SK-N-SH (cell line): Measurements from ENCODE around the gene DUSP28. TPM values are rescaled to one million over a fixed set of nuclear protein-coding genes. Genes with fewer than 3 reads are reported as not detected.

Experiments used
- CTCF ChIA-PET: fragments of 300-600, 350-600 bp; formaldehyde crosslinking; extraction: SDS; loops from one replicate; lab custom pipeline; 2021; lab: Yijun Ruan, JAX
- POLR2A ChIA-PET: fragments of 350-600 bp; sonication (Branson Sonifier 250); formaldehyde crosslinking; extraction: SDS; loops from one replicate; lab custom pipeline; 2020; ENCODE audit warnings: antibody characterized with exemption, inconsistent platforms; lab: Yijun Ruan, JAX
- DNase-seq: peaks from one replicate; pipeline ENCODE4 v3.0.0; 2012
- H2AFZ ChIP-seq: fragments of 200-600 bp; sonication (generic); 2 replicates; pipeline ENCODE4 v1.8.1; 2016; ENCODE audit warnings: antibody characterized with exemption, mild to moderate bottlenecking, low read depth
- H3F3A ChIP-seq: fragments of 200-600 bp; sonication (generic); replicated peaks from 2 replicates; pipeline ENCODE3; 2016; ENCODE audit warnings: antibody characterized with exemption, mild to moderate bottlenecking; ENCODE audit not compliant: insufficient read depth
- H3K27ac ChIP-seq, 2 experiments: fragments of 200-500 bp in 1 of 2; fragments of 200-600 bp in 1 of 2; sonication (Bioruptor generic) in 1 of 2; sonication (generic), shearing (Covaris generic) in 1 of 2; 2 replicates each; pipeline versions ENCODE4 v1.5.1 to v1.6.1; 2014 to 2016; ENCODE audit warnings: low read depth in 2 of 2, inconsistent platforms in 1 of 2, low read length in 1 of 2, mild to moderate bottlenecking in 1 of 2, mixed read lengths in 1 of 2
- H3K27me3 ChIP-seq: fragments of 200-600 bp; sonication (generic), shearing (Covaris generic); 2 replicates; pipeline ENCODE4 v1.6.1; 2016; ENCODE audit warnings: mixed run types; ENCODE audit not compliant: insufficient read depth
- H3K36me3 ChIP-seq, 2 experiments: fragments of 200-500 bp in 1 of 2; fragments of 200-600 bp in 1 of 2; sonication (Bioruptor generic) in 1 of 2; sonication (generic) in 1 of 2; replicated peaks in 1 of 2; 2 replicates each; pipeline versions ENCODE3 to v1.5.1; 2014 to 2016; ENCODE audit warnings: low read length in 1 of 2, mild to moderate bottlenecking in 1 of 2; ENCODE audit not compliant: insufficient read depth in 2 of 2, control insufficient read depth in 1 of 2
- H3K4me1 ChIP-seq, 2 experiments: fragments of 200-500 bp in 1 of 2; fragments of 200-600 bp in 1 of 2; sonication (Bioruptor generic) in 1 of 2; sonication (generic), shearing (Covaris generic) in 1 of 2; 2 replicates each; pipeline versions ENCODE4 v1.5.1 to v1.6.1; 2014 to 2016; ENCODE audit warnings: low read depth in 1 of 2, low read length in 1 of 2, mixed run types in 1 of 2; ENCODE audit not compliant: insufficient read depth in 2 of 2, control insufficient read depth in 1 of 2
- H3K4me2 ChIP-seq: fragments of 200-600 bp; sonication (generic), shearing (Covaris generic); 2 replicates; pipeline ENCODE4 v1.6.1; 2017; ENCODE audit warnings: mixed run types
- H3K4me3 ChIP-seq, 2 experiments: fragments of 200-500 bp in 1 of 2; fragments of 200-600 bp in 1 of 2; sonication (Bioruptor generic) in 1 of 2; sonication (generic), shearing (Covaris generic) in 1 of 2; 2 replicates each; pipeline versions ENCODE4 v1.5.1 to v1.8.1; 2014 to 2016; ENCODE audit warnings: low read depth in 2 of 2, inconsistent platforms in 1 of 2, low read length in 1 of 2, mild to moderate bottlenecking in 1 of 2, mixed read lengths in 1 of 2, moderate library complexity in 1 of 2
- H3K79me2 ChIP-seq: fragments of 200-600 bp; sonication (generic); 2 replicates; pipeline ENCODE4 v1.8.1; 2017; ENCODE audit warnings: mild to moderate bottlenecking; ENCODE audit not compliant: insufficient read depth
- H3K9ac ChIP-seq: fragments of 200-600 bp; sonication (generic); 2 replicates; pipeline ENCODE4 v1.6.1; 2017; ENCODE audit warnings: mixed run types
- H3K9me2 ChIP-seq: fragments of 200-600 bp; sonication (generic); 2 replicates; pipeline ENCODE4 v1.6.1; 2017; ENCODE audit warnings: mixed run types
- H3K9me3 ChIP-seq: fragments of 200-600 bp; sonication (generic); 2 replicates; pipeline ENCODE4 v1.6.1; 2017; ENCODE audit warnings: mixed run types, mild to moderate bottlenecking, moderate library complexity
- H4K20me1 ChIP-seq: fragments of 200-600 bp; sonication (generic); 2 replicates; pipeline ENCODE4 v1.6.1; 2017; ENCODE audit warnings: mild to moderate bottlenecking, mixed run types; ENCODE audit not compliant: insufficient read depth
- ELF1 ChIP-seq: IDR thresholded peaks from 2 replicates; pipeline ENCODE4 v1.4.0; 2012
- EP300 ChIP-seq, 2 experiments: IDR thresholded peaks; 2 replicates each; pipeline versions ENCODE4 v1.4.0 to v1.6.1; 2012; ENCODE audit warnings: borderline replicate concordance in 1 of 2, low read depth in 1 of 2, low read length in 1 of 2
- FOXM1 ChIP-seq: IDR thresholded peaks from 2 replicates; pipeline ENCODE4 v1.4.0; 2012; ENCODE audit warnings: low read depth, mild to moderate bottlenecking
- GABPA ChIP-seq: IDR thresholded peaks from 2 replicates; pipeline ENCODE4 v1.4.0; 2012; ENCODE audit warnings: low read depth, mild to moderate bottlenecking
- GATA2 ChIP-seq: sonication (generic); formaldehyde crosslinking; IDR thresholded peaks from 2 replicates; pipeline ENCODE4 v1.5.0; 2020; ENCODE audit warnings: mild to moderate bottlenecking, missing genetic modification reagents
- JUND ChIP-seq: IDR thresholded peaks from 2 replicates; pipeline ENCODE4 v1.4.0; 2012
- MEF2A ChIP-seq: IDR thresholded peaks from 2 replicates; pipeline ENCODE4 v1.4.0; 2012; ENCODE audit warnings: low read depth, borderline replicate concordance
- MXI1 ChIP-seq: IDR thresholded peaks from 2 replicates; pipeline ENCODE4 v1.6.1; 2012; ENCODE audit warnings: mild to moderate bottlenecking, low read depth, low read length, improper control_type of control experiment
- NRF1 ChIP-seq: IDR thresholded peaks from 2 replicates; pipeline ENCODE4 v1.6.1; 2012; ENCODE audit warnings: low read depth, mild to moderate bottlenecking, low read length
- PBX3 ChIP-seq: IDR thresholded peaks from 2 replicates; pipeline ENCODE4; 2012
- RAD21 ChIP-seq: IDR thresholded peaks from 2 replicates; pipeline ENCODE4 v1.6.1; 2012; ENCODE audit warnings: mild to moderate bottlenecking, low read length
- SIN3A ChIP-seq: IDR thresholded peaks from 2 replicates; pipeline ENCODE4 v1.6.1; 2012; ENCODE audit warnings: low read depth, mild to moderate bottlenecking, low read length, moderate library complexity, borderline replicate concordance
- TCF12 ChIP-seq: IDR thresholded peaks from 2 replicates; pipeline ENCODE4 v1.4.0; 2012
- USF1 ChIP-seq: IDR thresholded peaks from 2 replicates; pipeline ENCODE4 v1.4.0; 2012; ENCODE audit warnings: low read depth, borderline replicate concordance
- YY1 ChIP-seq: IDR thresholded peaks from 2 replicates; pipeline ENCODE4 v1.4.0; 2012; ENCODE audit warnings: low read depth, mild to moderate bottlenecking
- WGBS: methylation state at CpG from one replicate; pipeline ENCODE4 v1.1.6; 2017; ENCODE audit warnings: low lambda C conversion rate; 5-methylcytosine and 5-hydroxymethylcytosine counted together
- polyA plus RNA-seq, 3 experiments: library from polyadenylated mRNA; depleted of rRNA; stranded (reverse); fragments of >200 nt; gene quantifications; 2 replicates each; pipeline ENCODE4 v1.2.3, GENCODE V29; 2012
- TF ChIP-seq, protein P1 (sequence below): IDR thresholded peaks from 2 replicates; pipeline ENCODE4 v1.4.0; 2012; ENCODE audit warnings: low read depth
- TF ChIP-seq, protein P2 (sequence below): IDR thresholded peaks from 2 replicates; pipeline ENCODE4 v1.4.0; 2012; ENCODE audit warnings: low read depth, borderline replicate concordance
- TF ChIP-seq, protein P3 (sequence below): fragments of 150-350 bp; IDR thresholded peaks from 2 replicates; pipeline ENCODE4 v1.6.1; 2017; ENCODE audit warnings: antibody characterized with exemption, low read length, low read depth, borderline replicate concordance

The DUSP28 gene
- polyA plus RNA-seq, 1 of the 3 experiments (the other 2 are of a cell fraction), result 4.1 TPM

GRCh38 chr2:240573516-240574385 is 13.6 kb downstream of the DUSP28 start:
- ChIA-PET POLR2A (interaction anchor here (1.4 kb wide), 1 partner anchor 13 kb away, joined by 4 read pairs; no protein-coding TSS in a partner anchor), CTCF (interaction anchor here (1.5 kb wide), 1 partner anchor 13 kb away, joined by 3 read pairs; the partner anchor contains the start of gene CAPN10)
- H3K9me3 ChIP-seq, result no peaks in the 10 kb centered on the region
- H4K20me1 ChIP-seq, result 0 out of 2 replicates have a peak, but pooled peaks cover 12% of the 10 kb centered on the region
- H3K79me2 ChIP-seq, result peaks cover 17% of the 10 kb centered on the region; the same call in 1 of the 2 replicates
- no peak overlapping the region for H3K9ac ChIP-seq
- no peak overlapping the region for H3K4me3 ChIP-seq
- H3K4me1 ChIP-seq, result peaks cover 3 to 13% of the 10 kb centered on the region in 2 experiments; a peak in 1 of 4 replicates
- no peaks in the 10 kb centered on the region for H3F3A ChIP-seq
- H3K27ac ChIP-seq, result no peak overlapping the region
- WGBS, result 95% methylated on average over 8 of the region's 37 CpGs
- DNase-seq, result peak; percentile 22
- H3K27me3 ChIP-seq, result no peaks in the 10 kb centered on the region
- peaks cover 0 to 45% of the 10 kb centered on the region in 2 experiments for H3K36me3 ChIP-seq
- no peak overlapping the region for H3K4me2 ChIP-seq
- H3K9me2 ChIP-seq, result no peaks in the 10 kb centered on the region
- no peak for TF ChIP-seq EP300 (IDR thresholded peaks at IDR 0.05; ENCODE audit: borderline replicate concordance in 1 of 2, low read depth in 1 of 2, low read length in 1 of 2)
- no peak for TF ChIP-seq FOXM1
- TF ChIP-seq GABPA, result no peak
- TF ChIP-seq ELF1, result no peak
- TF ChIP-seq RAD21, result no peak
- TF ChIP-seq, protein P1, sequence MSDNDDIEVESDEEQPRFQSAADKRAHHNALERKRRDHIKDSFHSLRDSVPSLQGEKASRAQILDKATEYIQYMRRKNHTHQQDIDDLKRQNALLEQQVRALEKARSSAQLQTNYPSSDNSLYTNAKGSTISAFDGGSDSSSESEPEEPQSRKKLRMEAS, result no peak
- no peak for TF ChIP-seq MXI1
- TF ChIP-seq TCF12, result no peak
- no peak for TF ChIP-seq PBX3
- TF ChIP-seq GATA2 (CRISPR knock-in tag), result no peak
- TF ChIP-seq YY1, result no peak
- no peak for TF ChIP-seq MEF2A
- no peak for TF ChIP-seq JUND
- TF ChIP-seq, protein P2, sequence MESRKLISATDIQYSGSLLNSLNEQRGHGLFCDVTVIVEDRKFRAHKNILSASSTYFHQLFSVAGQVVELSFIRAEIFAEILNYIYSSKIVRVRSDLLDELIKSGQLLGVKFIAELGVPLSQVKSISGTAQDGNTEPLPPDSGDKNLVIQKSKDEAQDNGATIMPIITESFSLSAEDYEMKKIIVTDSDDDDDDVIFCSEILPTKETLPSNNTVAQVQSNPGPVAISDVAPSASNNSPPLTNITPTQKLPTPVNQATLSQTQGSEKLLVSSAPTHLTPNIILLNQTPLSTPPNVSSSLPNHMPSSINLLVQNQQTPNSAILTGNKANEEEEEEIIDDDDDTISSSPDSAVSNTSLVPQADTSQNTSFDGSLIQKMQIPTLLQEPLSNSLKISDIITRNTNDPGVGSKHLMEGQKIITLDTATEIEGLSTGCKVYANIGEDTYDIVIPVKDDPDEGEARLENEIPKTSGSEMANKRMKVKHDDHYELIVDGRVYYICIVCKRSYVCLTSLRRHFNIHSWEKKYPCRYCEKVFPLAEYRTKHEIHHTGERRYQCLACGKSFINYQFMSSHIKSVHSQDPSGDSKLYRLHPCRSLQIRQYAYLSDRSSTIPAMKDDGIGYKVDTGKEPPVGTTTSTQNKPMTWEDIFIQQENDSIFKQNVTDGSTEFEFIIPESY, result no peak
- TF ChIP-seq NRF1, result no peak
- no peak for TF ChIP-seq SIN3A
- TF ChIP-seq USF1, result no peak
- TF ChIP-seq, protein P3, sequence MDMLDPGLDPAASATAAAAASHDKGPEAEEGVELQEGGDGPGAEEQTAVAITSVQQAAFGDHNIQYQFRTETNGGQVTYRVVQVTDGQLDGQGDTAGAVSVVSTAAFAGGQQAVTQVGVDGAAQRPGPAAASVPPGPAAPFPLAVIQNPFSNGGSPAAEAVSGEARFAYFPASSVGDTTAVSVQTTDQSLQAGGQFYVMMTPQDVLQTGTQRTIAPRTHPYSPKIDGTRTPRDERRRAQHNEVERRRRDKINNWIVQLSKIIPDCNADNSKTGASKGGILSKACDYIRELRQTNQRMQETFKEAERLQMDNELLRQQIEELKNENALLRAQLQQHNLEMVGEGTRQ, result no peak
- H2AFZ ChIP-seq, result no peak overlapping the region
